ENCODE data around the gene ZNF598. TPM values are rescaled to one million over a fixed set of nuclear protein-coding genes. Genes with fewer than 3 reads are reported as not detected.

Gene ZNF598
- total and polyA plus RNA-seq, 2 of the 13 experiments (the other 11 are each of a cell fraction or from before 2014, with no cell fraction given) = 13.5 to 14.2 TPM

- TF ChIP-seq, protein P1, sequence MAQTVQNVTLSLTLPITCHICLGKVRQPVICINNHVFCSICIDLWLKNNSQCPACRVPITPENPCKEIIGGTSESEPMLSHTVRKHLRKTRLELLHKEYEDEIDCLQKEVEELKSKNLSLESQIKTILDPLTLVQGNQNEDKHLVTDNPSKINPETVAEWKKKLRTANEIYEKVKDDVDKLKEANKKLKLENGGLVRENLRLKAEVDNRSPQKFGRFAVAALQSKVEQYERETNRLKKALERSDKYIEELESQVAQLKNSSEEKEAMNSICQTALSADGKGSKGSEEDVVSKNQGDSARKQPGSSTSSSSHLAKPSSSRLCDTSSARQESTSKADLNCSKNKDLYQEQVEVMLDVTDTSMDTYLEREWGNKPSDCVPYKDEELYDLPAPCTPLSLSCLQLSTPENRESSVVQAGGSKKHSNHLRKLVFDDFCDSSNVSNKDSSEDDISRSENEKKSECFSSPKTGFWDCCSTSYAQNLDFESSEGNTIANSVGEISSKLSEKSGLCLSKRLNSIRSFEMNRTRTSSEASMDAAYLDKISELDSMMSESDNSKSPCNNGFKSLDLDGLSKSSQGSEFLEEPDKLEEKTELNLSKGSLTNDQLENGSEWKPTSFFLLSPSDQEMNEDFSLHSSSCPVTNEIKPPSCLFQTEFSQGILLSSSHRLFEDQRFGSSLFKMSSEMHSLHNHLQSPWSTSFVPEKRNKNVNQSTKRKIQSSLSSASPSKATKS (CRISPR knock-in tag; IDR thresholded peaks at IDR 0.05) = no peak
- TF ChIP-seq KDM6A (CRISPR knock-in tag; IDR thresholded peaks at IDR 0.05; ENCODE audit: low read depth) = no peak
- TF ChIP-seq KMT2B (CRISPR knock-in tag; IDR thresholded peaks at IDR 0.05) = no peak
- no peak for TF ChIP-seq NFKBIZ (CRISPR knock-in tag; IDR thresholded peaks at IDR 0.05)
- TF ChIP-seq, protein P2, sequence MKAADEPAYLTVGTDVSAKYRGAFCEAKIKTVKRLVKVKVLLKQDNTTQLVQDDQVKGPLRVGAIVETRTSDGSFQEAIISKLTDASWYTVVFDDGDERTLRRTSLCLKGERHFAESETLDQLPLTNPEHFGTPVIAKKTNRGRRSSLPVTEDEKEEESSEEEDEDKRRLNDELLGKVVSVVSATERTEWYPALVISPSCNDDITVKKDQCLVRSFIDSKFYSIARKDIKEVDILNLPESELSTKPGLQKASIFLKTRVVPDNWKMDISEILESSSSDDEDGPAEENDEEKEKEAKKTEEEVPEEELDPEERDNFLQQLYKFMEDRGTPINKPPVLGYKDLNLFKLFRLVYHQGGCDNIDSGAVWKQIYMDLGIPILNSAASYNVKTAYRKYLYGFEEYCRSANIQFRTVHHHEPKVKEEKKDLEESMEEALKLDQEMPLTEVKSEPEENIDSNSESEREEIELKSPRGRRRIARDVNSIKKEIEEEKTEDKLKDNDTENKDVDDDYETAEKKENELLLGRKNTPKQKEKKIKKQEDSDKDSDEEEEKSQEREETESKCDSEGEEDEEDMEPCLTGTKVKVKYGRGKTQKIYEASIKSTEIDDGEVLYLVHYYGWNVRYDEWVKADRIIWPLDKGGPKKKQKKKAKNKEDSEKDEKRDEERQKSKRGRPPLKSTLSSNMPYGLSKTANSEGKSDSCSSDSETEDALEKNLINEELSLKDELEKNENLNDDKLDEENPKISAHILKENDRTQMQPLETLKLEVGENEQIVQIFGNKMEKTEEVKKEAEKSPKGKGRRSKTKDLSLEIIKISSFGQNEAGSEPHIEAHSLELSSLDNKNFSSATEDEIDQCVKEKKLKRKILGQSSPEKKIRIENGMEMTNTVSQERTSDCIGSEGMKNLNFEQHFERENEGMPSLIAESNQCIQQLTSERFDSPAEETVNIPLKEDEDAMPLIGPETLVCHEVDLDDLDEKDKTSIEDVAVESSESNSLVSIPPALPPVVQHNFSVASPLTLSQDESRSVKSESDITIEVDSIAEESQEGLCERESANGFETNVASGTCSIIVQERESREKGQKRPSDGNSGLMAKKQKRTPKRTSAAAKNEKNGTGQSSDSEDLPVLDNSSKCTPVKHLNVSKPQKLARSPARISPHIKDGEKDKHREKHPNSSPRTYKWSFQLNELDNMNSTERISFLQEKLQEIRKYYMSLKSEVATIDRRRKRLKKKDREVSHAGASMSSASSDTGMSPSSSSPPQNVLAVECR (CRISPR knock-in tag; IDR thresholded peaks at IDR 0.05; ENCODE audit: borderline replicate concordance) = peak; percentile 9; the same call in 1 of the 2 replicates
- TF ChIP-seq ZNF512B (CRISPR knock-in tag; IDR thresholded peaks at IDR 0.05; ENCODE audit: borderline replicate concordance) = 0 out of 2 replicates have a peak, but pooled peaks have one; percentile 18
- no peak for TF ChIP-seq KLF9 (CRISPR knock-in tag; IDR thresholded peaks at IDR 0.05; ENCODE audit: low read depth)
- TF ChIP-seq, protein P3, sequence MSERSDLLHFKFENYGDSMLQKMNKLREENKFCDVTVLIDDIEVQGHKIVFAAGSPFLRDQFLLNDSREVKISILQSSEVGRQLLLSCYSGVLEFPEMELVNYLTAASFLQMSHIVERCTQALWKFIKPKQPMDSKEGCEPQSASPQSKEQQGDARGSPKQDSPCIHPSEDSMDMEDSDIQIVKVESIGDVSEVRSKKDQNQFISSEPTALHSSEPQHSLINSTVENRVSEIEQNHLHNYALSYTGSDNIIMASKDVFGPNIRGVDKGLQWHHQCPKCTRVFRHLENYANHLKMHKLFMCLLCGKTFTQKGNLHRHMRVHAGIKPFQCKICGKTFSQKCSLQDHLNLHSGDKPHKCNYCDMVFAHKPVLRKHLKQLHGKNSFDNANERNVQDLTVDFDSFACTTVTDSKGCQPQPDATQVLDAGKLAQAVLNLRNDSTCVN (CRISPR knock-in tag; IDR thresholded peaks at IDR 0.05; ENCODE audit: borderline replicate concordance) = 0 out of 2 replicates have a peak, but pooled peaks have one; percentile 14
- no peak for TF ChIP-seq ZBTB2 (CRISPR knock-in tag; IDR thresholded peaks at IDR 0.05; ENCODE audit: low read depth)
- TF ChIP-seq MAX (IDR thresholded peaks at IDR 0.05) = peak; percentile 50; the same call in 1 of the 2 replicates
- no peak for TF ChIP-seq ELF1 (CRISPR knock-in tag; IDR thresholded peaks at IDR 0.05)
- peak; percentile 26 for TF ChIP-seq ASH2L (IDR thresholded peaks at IDR 0.05; ENCODE audit: insufficient read length, low read depth, low read length)
- TF ChIP-seq MIER2 (CRISPR knock-in tag; IDR thresholded peaks at IDR 0.05) = no peak
- no peak for TF ChIP-seq REPIN1 (CRISPR knock-in tag; IDR thresholded peaks at IDR 0.05; ENCODE audit: borderline replicate concordance, low read depth)
Observed at GRCh38 chr16:1960665-1961630, 48.7 kb downstream of the ZNF598 start (continued).

Measured in HepG2 (cell line).